Lower lobe of right lung (tissue), 2 donors: ENCODE data around the gene NEU4. TPM values are rescaled to one million over a fixed set of nuclear protein-coding genes. Genes with fewer than 3 reads are reported as not detected.

Experiments
- ATAC-seq, 2 donors: fragments of 200-7000 bp; cut with Tn5 transposase; one replicate each; pipeline ENCODE4 v1.9.1; 2020 to 2022; ENCODE audit warnings: mild to moderate bottlenecking in 2 of 2, moderate library complexity in 2 of 2
- DNase-seq: peaks from one replicate; pipeline ENCODE4 v3.0.0-alpha.2; 2020
- H3K27ac ChIP-seq: fragments of 200-600 bp; one replicate; pipeline ENCODE4 v1.8.0; 2022
- H3K27me3 ChIP-seq: fragments of 200-600 bp; one replicate; pipeline ENCODE4 v1.8.0; 2022; ENCODE audit warnings: low read depth
- H3K36me3 ChIP-seq: fragments of 200-600 bp; one replicate; pipeline ENCODE4 v1.8.0; 2022; ENCODE audit warnings: mild to moderate bottlenecking
- H3K4me1 ChIP-seq: fragments of 200-600 bp; one replicate; pipeline ENCODE4 v1.8.0; 2022
- H3K4me3 ChIP-seq: fragments of 200-600 bp; one replicate; pipeline ENCODE4 v1.8.0; 2022; ENCODE audit warnings: mild to moderate bottlenecking
- H3K9me3 ChIP-seq: fragments of 200-600 bp; one replicate; pipeline ENCODE4 v1.8.0; 2022
- CTCF ChIP-seq: fragments of 200-600 bp; IDR thresholded peaks from one replicate; pipeline ENCODE4 v1.8.0; 2022; ENCODE audit warnings: antibody characterized with exemption, mild to moderate bottlenecking
- intact Hi-C: fragments of 100-400 bp; cut with DNase I; formaldehyde crosslinking; loops from one replicate; pipeline ENCODE4 v1.11.0; 2022
- total RNA-seq: library from RNA; stranded (reverse); fragmentation: NEBNext Ultra II Directional; extraction: Animal tissue kit (Norgen Biotek cat#: 25700); gene quantifications from one replicate; pipeline ENCODE4 v1.2.1, GENCODE V29; 2021
- donor health status: DM: no; HTN: yes; CAD: no; lungs with severe emphysema.

NEU4 gene
- total RNA-seq, 1 donor from 2014 or later, result not detected

- H3K27ac ChIP-seq, result no peak overlapping the region
- intact Hi-C loops, result no loop called here
- ATAC-seq (peak; percentile 83 to 92), DNase-seq (peak; percentile 73)
- peaks cover 15% of the 10 kb centered on the region for H3K4me1 ChIP-seq
- H3K27me3 ChIP-seq, result no peaks in the 10 kb centered on the region
- no peaks in the 10 kb centered on the region for H3K36me3 ChIP-seq
- H3K4me3 ChIP-seq, result peak overlapping the region; percentile 50
- no peaks in the 10 kb centered on the region for H3K9me3 ChIP-seq
- TF ChIP-seq CTCF, result peak; percentile 15
These were observed 35.2 kb downstream of the NEU4 start for GRCh38 chr2:241844066-241844728.

GRCh38 chr2:241844831-241845578 is 36.0 kb downstream of the NEU4 start:
- Histone ChIP-seq H3K9me3 (no peaks in the 10 kb centered on the region), H3K36me3 (no peaks in the 10 kb centered on the region), H3K4me1 (peaks cover 15% of the 10 kb centered on the region), H3K27ac (no peak overlapping the region), H3K4me3 (peak overlapping the region; percentile 50), H3K27me3 (no peaks in the 10 kb centered on the region)
- DNase-seq, result peak; percentile 41
- intact Hi-C loops, result no loop called here
- ATAC-seq, result no peak
- TF ChIP-seq CTCF, result no peak

GRCh38 chr2:241846406-241846805 is 37.4 kb downstream of the NEU4 start:
- Histone ChIP-seq H3K27me3 (peaks cover 4% of the 10 kb centered on the region), H3K4me1 (peaks cover 15% of the 10 kb centered on the region), H3K27ac (no peak overlapping the region), H3K36me3 (no peaks in the 10 kb centered on the region), H3K4me3 (no peak overlapping the region), H3K9me3 (no peaks in the 10 kb centered on the region)
- DNase-seq, result peak; percentile 39
- ATAC-seq, result no peak
- intact Hi-C loops, result no loop called here
- no peak for TF ChIP-seq CTCF

- Histone ChIP-seq H3K27me3 (peaks cover 4% of the 10 kb centered on the region), H3K4me3 (no peak overlapping the region), H3K9me3 (no peaks in the 10 kb centered on the region), H3K27ac (no peak overlapping the region), H3K4me1 (peaks cover 9% of the 10 kb centered on the region), H3K36me3 (no peaks in the 10 kb centered on the region)
- DNase-seq (no peak), ATAC-seq (no peak)
- intact Hi-C loops, result no loop called here
- TF ChIP-seq CTCF, result no peak
These were observed 40.0 kb downstream of the NEU4 start for GRCh38 chr2:241848761-241849615.
